Astrocyte of the cerebellum (primary cell): ENCODE measurements around the gene LSM3.

Source experiments
- DNase-seq: peaks from one replicate; pipeline ENCODE4 v3.0.0-alpha.2; 2011; ENCODE audit warnings: low read depth
- H3K4me3 ChIP-seq: 2 replicates; pipeline ENCODE4 v1.5.1; 2011; ENCODE audit warnings: mild to moderate bottlenecking, low read depth, low read length, moderate library complexity
- in situ Hi-C: cut with HindIII; loops from 2 replicates; pipeline ENCODE4 v1.10.0; 2017; ENCODE audit warnings: low sequenced_read_pairs
- TF ChIP-seq, protein P1 (sequence below): IDR thresholded peaks from 2 replicates; pipeline ENCODE4 v1.5.1; 2012; ENCODE audit warnings: low read length, low read depth, moderate library complexity, mild to moderate bottlenecking; ENCODE audit errors: missing control alignments

LSM3 gene

DNA sequence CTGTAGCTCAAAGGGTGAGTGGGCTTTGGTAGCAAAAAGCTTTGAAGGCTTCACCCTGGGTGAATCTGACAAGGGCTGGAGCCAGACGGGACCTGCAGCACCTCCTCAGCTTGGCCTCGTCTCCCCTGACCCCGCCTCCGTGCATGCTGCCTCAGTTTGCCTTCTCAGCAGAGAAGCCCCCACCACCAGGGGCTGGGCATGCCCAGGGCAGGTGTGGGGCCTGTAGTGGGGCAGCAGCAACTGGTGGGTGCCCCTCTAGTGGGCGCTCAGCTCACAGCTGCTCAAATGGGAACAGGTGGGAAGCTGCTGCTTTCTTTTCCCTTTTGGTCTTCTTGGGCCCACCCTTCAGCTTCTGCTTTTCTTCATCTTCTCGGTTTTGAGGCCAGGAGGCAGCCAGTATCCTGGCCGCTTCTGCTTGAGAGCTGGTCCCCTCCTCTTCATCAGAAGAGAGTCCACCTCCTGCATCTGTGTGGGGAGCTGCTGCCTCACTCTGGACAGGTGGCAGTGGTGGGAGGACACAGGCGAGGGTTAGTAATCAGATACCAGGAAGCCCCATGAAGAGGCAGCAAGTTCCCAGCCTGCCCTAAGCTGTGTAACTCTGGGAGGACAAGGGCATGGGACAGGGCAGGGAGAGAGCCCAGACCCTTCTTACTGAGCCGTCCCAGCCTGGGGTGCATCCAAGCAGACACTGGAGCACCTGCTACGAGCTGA is 32.8 kb upstream of the LSM3 start:
- in situ Hi-C loops, result no loop called here
- no peak overlapping the region for H3K4me3 ChIP-seq
- TF ChIP-seq, protein P1, sequence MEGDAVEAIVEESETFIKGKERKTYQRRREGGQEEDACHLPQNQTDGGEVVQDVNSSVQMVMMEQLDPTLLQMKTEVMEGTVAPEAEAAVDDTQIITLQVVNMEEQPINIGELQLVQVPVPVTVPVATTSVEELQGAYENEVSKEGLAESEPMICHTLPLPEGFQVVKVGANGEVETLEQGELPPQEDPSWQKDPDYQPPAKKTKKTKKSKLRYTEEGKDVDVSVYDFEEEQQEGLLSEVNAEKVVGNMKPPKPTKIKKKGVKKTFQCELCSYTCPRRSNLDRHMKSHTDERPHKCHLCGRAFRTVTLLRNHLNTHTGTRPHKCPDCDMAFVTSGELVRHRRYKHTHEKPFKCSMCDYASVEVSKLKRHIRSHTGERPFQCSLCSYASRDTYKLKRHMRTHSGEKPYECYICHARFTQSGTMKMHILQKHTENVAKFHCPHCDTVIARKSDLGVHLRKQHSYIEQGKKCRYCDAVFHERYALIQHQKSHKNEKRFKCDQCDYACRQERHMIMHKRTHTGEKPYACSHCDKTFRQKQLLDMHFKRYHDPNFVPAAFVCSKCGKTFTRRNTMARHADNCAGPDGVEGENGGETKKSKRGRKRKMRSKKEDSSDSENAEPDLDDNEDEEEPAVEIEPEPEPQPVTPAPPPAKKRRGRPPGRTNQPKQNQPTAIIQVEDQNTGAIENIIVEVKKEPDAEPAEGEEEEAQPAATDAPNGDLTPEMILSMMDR, result no peak
- DNase-seq, result no peak

DNA sequence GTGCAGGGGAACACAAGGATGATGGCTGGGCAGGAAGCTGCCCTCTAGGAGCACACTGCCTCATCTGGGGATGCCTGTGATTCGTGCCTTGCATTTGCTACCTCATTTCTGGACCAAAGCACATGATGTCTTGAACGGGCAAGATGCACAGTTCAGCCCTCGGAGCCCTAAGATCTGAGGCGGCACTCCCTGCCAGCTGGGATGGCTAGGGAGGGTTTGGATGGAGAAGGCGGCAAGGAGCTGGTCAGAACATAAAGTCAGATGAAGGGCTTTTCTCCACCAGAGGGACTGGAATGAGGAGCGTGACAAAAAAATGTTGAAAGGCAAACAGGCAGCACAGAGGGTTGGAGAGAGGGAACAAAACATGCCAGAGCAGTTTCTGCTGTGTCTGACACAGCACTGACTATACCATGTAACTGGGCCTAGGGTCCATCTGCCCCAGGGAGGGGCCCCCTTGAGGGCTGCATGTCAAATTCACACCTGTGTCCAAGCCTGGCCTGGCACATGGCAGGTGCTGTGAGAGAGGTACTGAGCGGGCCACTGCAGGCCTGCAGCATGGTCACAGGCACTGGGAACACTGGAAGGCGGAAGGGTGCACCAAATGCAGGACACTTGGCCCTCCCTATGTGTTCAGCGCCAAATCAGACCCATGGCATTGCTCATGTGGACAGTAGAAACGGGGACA is 32.1 kb upstream of the LSM3 start:
- H3K4me3 ChIP-seq, result no peak overlapping the region
- TF ChIP-seq, protein P1, result no peak
- in situ Hi-C loops, result no loop called here
- no peak for DNase-seq

DNA sequence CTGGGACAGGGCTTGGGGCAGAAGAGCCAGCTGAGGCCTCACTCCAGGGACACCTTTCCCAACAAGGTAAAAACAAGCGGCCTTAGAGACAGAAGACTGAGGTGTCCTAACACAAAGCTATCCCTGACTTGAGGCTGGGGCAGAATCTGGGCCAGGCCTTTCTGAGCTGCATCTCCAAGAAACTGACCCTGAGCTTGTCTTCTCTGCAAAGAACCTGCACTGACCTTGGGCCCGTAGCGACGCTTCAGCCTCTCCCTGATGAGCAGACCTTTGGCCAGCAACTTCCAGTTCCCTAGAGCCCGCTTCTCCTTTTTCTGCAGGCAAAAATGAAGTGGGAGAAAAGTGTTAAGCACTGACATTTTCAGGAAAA is 31.6 kb upstream of the LSM3 start:
- in situ Hi-C loops, result no loop called here
- H3K4me3 ChIP-seq, result no peak overlapping the region
- no peak for DNase-seq
- TF ChIP-seq, protein P1, result no peak

DNA sequence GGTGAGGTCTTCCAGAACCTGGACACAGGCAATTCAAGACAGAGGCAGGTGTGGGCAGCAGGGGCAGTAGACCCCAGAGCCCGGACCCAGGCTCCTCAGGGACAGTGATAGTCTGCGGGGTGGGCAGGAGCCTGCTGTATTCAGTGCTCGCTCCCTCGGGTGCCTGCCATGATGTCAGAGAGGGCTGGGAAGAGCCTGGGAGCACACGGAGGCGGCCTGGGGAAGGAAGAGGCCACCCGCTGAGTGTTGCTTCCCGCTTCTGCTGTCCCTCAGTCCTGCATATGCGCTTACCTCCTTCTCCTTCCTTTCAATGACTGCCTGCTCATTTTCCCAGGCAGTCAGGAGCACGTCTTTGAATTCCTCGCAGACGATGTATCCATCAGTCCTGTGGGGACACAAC is 31.0 kb upstream of the LSM3 start:
- no peak for DNase-seq
- in situ Hi-C loops, result no loop called here
- TF ChIP-seq, protein P1, result no peak
- H3K4me3 ChIP-seq, result no peak overlapping the region

DNA sequence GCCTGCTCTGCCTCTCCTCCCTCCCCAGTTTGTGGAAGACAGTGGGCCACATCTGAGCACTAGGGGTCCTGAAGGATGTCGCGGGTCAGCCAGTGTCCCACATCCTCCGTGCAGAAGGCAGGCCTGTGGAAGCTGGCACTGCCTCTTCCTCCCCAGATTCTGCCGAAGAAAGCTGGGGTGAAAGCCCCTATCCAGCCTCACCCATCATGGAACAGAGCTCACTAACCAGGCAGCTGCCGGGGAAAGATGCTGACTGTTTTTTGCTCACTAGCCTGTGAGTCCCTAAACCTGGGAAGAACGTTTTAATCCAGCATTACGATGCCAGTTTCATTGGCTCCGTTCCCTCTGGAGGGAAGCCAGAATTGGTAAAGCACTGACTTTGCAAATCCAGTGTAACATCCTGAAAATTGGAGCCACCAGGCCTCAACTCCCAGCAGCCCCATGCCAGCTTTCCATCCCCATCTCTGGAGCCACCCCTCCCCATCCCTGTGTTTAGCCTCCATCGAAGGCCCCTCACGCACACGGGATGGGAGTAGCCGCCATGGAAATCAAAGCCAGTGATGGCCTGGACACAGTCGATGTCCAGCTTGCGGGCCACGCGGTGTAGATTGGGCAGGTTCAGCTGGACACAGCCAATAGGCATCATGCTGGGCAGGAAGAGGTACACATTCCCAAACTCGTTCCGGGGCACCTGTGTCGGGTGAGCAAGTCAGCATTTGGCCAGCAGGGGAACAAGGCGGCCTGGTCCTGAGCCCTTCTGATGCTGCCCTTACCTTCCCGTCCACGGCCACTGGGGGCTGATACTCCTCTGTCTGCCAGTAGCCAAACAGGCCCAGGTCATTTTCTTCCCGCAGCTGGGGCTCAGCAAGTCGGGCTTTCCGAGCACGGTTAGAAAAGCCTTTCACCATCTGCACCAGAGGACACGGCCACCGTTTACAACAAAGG is 30.3 kb upstream of the LSM3 start:
- in situ Hi-C loops, result no loop called here
- DNase-seq, result no peak
- no peak overlapping the region for H3K4me3 ChIP-seq
- TF ChIP-seq, protein P1, result peak; percentile 33

DNA sequence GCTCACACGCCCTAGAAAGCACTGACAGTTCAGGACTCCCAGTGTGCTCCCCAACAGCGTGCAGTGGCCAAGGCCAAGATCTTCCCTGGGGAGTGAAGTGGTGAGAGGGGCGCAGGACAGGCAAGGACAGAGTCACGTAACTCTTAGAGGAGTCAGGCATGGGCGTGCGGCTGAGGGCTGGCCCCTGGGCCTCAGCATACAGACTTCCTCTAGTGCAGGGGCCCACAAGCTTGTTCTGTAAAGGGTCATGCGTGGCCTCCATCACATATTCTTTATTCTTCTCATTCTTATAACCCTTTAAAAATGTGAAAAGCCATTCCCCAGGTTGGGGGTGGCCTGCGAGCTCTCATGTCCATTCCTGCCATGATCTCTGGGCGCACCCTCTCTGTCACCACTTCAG is 28.5 kb upstream of the LSM3 start:
- TF ChIP-seq, protein P1, result no peak
- in situ Hi-C loops, result no loop called here
- no peak overlapping the region for H3K4me3 ChIP-seq
- DNase-seq, result no peak
